ENCODE data around the gene TBC1D9B.

Gene TBC1D9B

GRCh38 chr5:179953987-179954386, 46.3 kb upstream of the TBC1D9B start:
- H3K79me1 ChIP-seq (replicated peaks; ENCODE audit: low read length, poor library complexity, severe bottlenecking): peaks cover 2% of the 10 kb centered on the region
- no peak overlapping the region for H3K4ac ChIP-seq (ENCODE audit: low read depth in 1 of 2, low read length in 2 of 2)
- no peak overlapping the region for H3K14ac ChIP-seq (ENCODE audit: low read length in 2 of 2)
- H3K4me2 ChIP-seq (ENCODE audit: low read length, poor library complexity, severe bottlenecking): no peak overlapping the region
- H4K91ac ChIP-seq (ENCODE audit: low read length): no peak overlapping the region
- peaks cover 4% of the 10 kb centered on the region for H3K4me1 ChIP-seq (ENCODE audit: control insufficient read depth, insufficient read depth, low read depth, low read length)
- no peak overlapping the region for H3K9ac ChIP-seq (ENCODE audit: low read length)
- H2BK5ac ChIP-seq (ENCODE audit: low read depth, low read length, poor library complexity, severe bottlenecking): no peak overlapping the region
- DNase-seq: no peak
- 100% methylated on average over 3 of the region's 4 CpGs for WGBS
- no peak overlapping the region for H3K4me3 ChIP-seq (ENCODE audit: insufficient read depth in 1 of 2, low read depth in 1 of 2, low read length in 2 of 2)
- no peak overlapping the region for H2BK120ac ChIP-seq (ENCODE audit: low read depth, low read length)
- no peaks in the 10 kb centered on the region for H3K27me3 ChIP-seq (ENCODE audit: control insufficient read depth in 1 of 2, insufficient read depth in 1 of 2, low read length in 2 of 2)
- no peak overlapping the region for H2AK5ac ChIP-seq (ENCODE audit: low read length, severe bottlenecking)
- no peak overlapping the region for H3K18ac ChIP-seq (ENCODE audit: low read depth in 1 of 2, low read length in 2 of 2)
- H4K8ac ChIP-seq (ENCODE audit: low read length): no peak overlapping the region
- H2AFZ ChIP-seq (ENCODE audit: low read depth, low read length): no peak overlapping the region
- H2BK12ac ChIP-seq (ENCODE audit: low read length in 2 of 2): no peak overlapping the region
- H3K27ac ChIP-seq (ENCODE audit: low read length, poor library complexity, severe bottlenecking): no peak overlapping the region
- peaks cover 9 to 14% of the 10 kb centered on the region in 2 experiments for H3K36me3 ChIP-seq (ENCODE audit: control insufficient read depth in 1 of 2, insufficient read depth in 2 of 2, low read depth in 1 of 2, low read length in 2 of 2)
- H2BK15ac ChIP-seq (ENCODE audit: low read depth, poor library complexity, severe bottlenecking): no peak overlapping the region
- H3K9me3 ChIP-seq (ENCODE audit: control insufficient read depth, low read length): no peaks in the 10 kb centered on the region
- no peak overlapping the region for H3K23ac ChIP-seq (ENCODE audit: low read length in 2 of 2)

- H2AFZ ChIP-seq (ENCODE audit: low read depth, low read length): no peak overlapping the region
- no peak overlapping the region for H3K4me3 ChIP-seq (ENCODE audit: insufficient read depth in 1 of 2, low read depth in 1 of 2, low read length in 2 of 2)
- no peak overlapping the region for H2BK15ac ChIP-seq (ENCODE audit: low read depth, poor library complexity, severe bottlenecking)
- no peak overlapping the region for H3K23ac ChIP-seq (ENCODE audit: low read length in 2 of 2)
- H3K4me2 ChIP-seq (ENCODE audit: low read length, poor library complexity, severe bottlenecking): no peak overlapping the region
- no peaks in the 10 kb centered on the region for H3K79me1 ChIP-seq (replicated peaks; ENCODE audit: low read length, poor library complexity, severe bottlenecking)
- H3K27me3 ChIP-seq (ENCODE audit: control insufficient read depth in 1 of 2, insufficient read depth in 1 of 2, low read length in 2 of 2): no peaks in the 10 kb centered on the region
- H3K4me1 ChIP-seq (ENCODE audit: control insufficient read depth, insufficient read depth, low read depth, low read length): no peaks in the 10 kb centered on the region
- H3K9me3 ChIP-seq (ENCODE audit: control insufficient read depth, low read length): no peaks in the 10 kb centered on the region
- H4K91ac ChIP-seq (ENCODE audit: low read length): no peak overlapping the region
- no peaks in the 10 kb centered on the region for H3K36me3 ChIP-seq (ENCODE audit: control insufficient read depth in 1 of 2, insufficient read depth in 2 of 2, low read depth in 1 of 2, low read length in 2 of 2)
- no peak overlapping the region for H2BK120ac ChIP-seq (ENCODE audit: low read depth, low read length)
- no peak for DNase-seq
- H3K4ac ChIP-seq (ENCODE audit: low read depth in 1 of 2, low read length in 2 of 2): no peak overlapping the region
- no peak overlapping the region for H2BK5ac ChIP-seq (ENCODE audit: low read depth, low read length, poor library complexity, severe bottlenecking)
- H3K18ac ChIP-seq (ENCODE audit: low read depth in 1 of 2, low read length in 2 of 2): no peak overlapping the region
- H3K27ac ChIP-seq (ENCODE audit: low read length, poor library complexity, severe bottlenecking): no peak overlapping the region
- H3K9ac ChIP-seq (ENCODE audit: low read length): no peak overlapping the region
- H4K8ac ChIP-seq (ENCODE audit: low read length): no peak overlapping the region
- H2BK12ac ChIP-seq (ENCODE audit: low read length in 2 of 2): no peak overlapping the region
- no peak overlapping the region for H2AK5ac ChIP-seq (ENCODE audit: low read length, severe bottlenecking)
- no peak overlapping the region for H3K14ac ChIP-seq (ENCODE audit: low read length in 2 of 2)
- WGBS: 92% methylated on average over 12 of the region's 13 CpGs
Measured at GRCh38 chr5:179936976-179937681, 29.4 kb upstream of the TBC1D9B start.

- Histone ChIP-seq H3K27ac (ENCODE audit: low read length, poor library complexity, severe bottlenecking) (no peak overlapping the region), H3K27me3 (ENCODE audit: control insufficient read depth in 1 of 2, insufficient read depth in 1 of 2, low read length in 2 of 2) (no peaks in the 10 kb centered on the region), H3K18ac (ENCODE audit: low read depth in 1 of 2, low read length in 2 of 2) (no peak overlapping the region), H3K23ac (ENCODE audit: low read length in 2 of 2) (no peak overlapping the region), H4K91ac (ENCODE audit: low read length) (no peak overlapping the region), H3K36me3 (ENCODE audit: control insufficient read depth in 1 of 2, insufficient read depth in 2 of 2, low read depth in 1 of 2, low read length in 2 of 2) (no peaks in the 10 kb centered on the region), H3K4me1 (ENCODE audit: control insufficient read depth, insufficient read depth, low read depth, low read length) (no peaks in the 10 kb centered on the region), H2AK5ac (ENCODE audit: low read length, severe bottlenecking) (no peak overlapping the region), H2BK12ac (ENCODE audit: low read length in 2 of 2) (no peak overlapping the region), H3K79me1 (replicated peaks; ENCODE audit: low read length, poor library complexity, severe bottlenecking) (no peaks in the 10 kb centered on the region), H3K9ac (ENCODE audit: low read length) (no peak overlapping the region), H3K9me3 (ENCODE audit: control insufficient read depth, low read length) (no peaks in the 10 kb centered on the region), H2AFZ (ENCODE audit: low read depth, low read length) (no peak overlapping the region), H3K4ac (ENCODE audit: low read depth in 1 of 2, low read length in 2 of 2) (no peak overlapping the region), H3K4me3 (ENCODE audit: insufficient read depth in 1 of 2, low read depth in 1 of 2, low read length in 2 of 2) (no peak overlapping the region), H2BK15ac (ENCODE audit: low read depth, poor library complexity, severe bottlenecking) (no peak overlapping the region), H3K4me2 (ENCODE audit: low read length, poor library complexity, severe bottlenecking) (no peak overlapping the region), H3K14ac (ENCODE audit: low read length in 2 of 2) (no peak overlapping the region), H4K8ac (ENCODE audit: low read length) (no peak overlapping the region), H2BK120ac (ENCODE audit: low read depth, low read length) (no peak overlapping the region), H2BK5ac (ENCODE audit: low read depth, low read length, poor library complexity, severe bottlenecking) (no peak overlapping the region)
- DNase-seq: no peak
- 98% methylated on average over 7 of the region's 8 CpGs for WGBS
Measured at GRCh38 chr5:179930788-179931473, 23.2 kb upstream of the TBC1D9B start.

GRCh38 chr5:179927824-179928223, 20.1 kb upstream of the TBC1D9B start:
- no peak overlapping the region for H2BK12ac ChIP-seq (ENCODE audit: low read length in 2 of 2)
- no peak overlapping the region for H2BK15ac ChIP-seq (ENCODE audit: low read depth, poor library complexity, severe bottlenecking)
- no peak overlapping the region for H3K27ac ChIP-seq (ENCODE audit: low read length, poor library complexity, severe bottlenecking)
- no peak overlapping the region for H2AFZ ChIP-seq (ENCODE audit: low read depth, low read length)
- H3K23ac ChIP-seq (ENCODE audit: low read length in 2 of 2): no peak overlapping the region
- no peak overlapping the region for H2BK5ac ChIP-seq (ENCODE audit: low read depth, low read length, poor library complexity, severe bottlenecking)
- no peaks in the 10 kb centered on the region for H3K9me3 ChIP-seq (ENCODE audit: control insufficient read depth, low read length)
- H3K14ac ChIP-seq (ENCODE audit: low read length in 2 of 2): no peak overlapping the region
- H3K4me2 ChIP-seq (ENCODE audit: low read length, poor library complexity, severe bottlenecking): no peak overlapping the region
- DNase-seq: no peak
- no peak overlapping the region for H3K9ac ChIP-seq (ENCODE audit: low read length)
- WGBS: 96% methylated on average over 6 of the region's 7 CpGs
- H2BK120ac ChIP-seq (ENCODE audit: low read depth, low read length): no peak overlapping the region
- no peak overlapping the region for H4K8ac ChIP-seq (ENCODE audit: low read length)
- H3K79me1 ChIP-seq (replicated peaks; ENCODE audit: low read length, poor library complexity, severe bottlenecking): no peaks in the 10 kb centered on the region
- H2AK5ac ChIP-seq (ENCODE audit: low read length, severe bottlenecking): no peak overlapping the region
- no peak overlapping the region for H3K18ac ChIP-seq (ENCODE audit: low read depth in 1 of 2, low read length in 2 of 2)
- no peaks in the 10 kb centered on the region for H3K4me1 ChIP-seq (ENCODE audit: control insufficient read depth, insufficient read depth, low read depth, low read length)
- no peak overlapping the region for H3K4ac ChIP-seq (ENCODE audit: low read depth in 1 of 2, low read length in 2 of 2)
- no peaks in the 10 kb centered on the region for H3K36me3 ChIP-seq (ENCODE audit: control insufficient read depth in 1 of 2, insufficient read depth in 2 of 2, low read depth in 1 of 2, low read length in 2 of 2)
- H4K91ac ChIP-seq (ENCODE audit: low read length): no peak overlapping the region
- H3K27me3 ChIP-seq (ENCODE audit: control insufficient read depth in 1 of 2, insufficient read depth in 1 of 2, low read length in 2 of 2): no peaks in the 10 kb centered on the region
- no peak overlapping the region for H3K4me3 ChIP-seq (ENCODE audit: insufficient read depth in 1 of 2, low read depth in 1 of 2, low read length in 2 of 2)
